Peyer's patch (tissue), 4 donors: Measurements from ENCODE around the gene FLRT1.

ENCODE experiments used
- CTCF ChIP-seq, 6 experiments: fragments of 450-650 bp in 4 of 6; fragments of 200-600 bp in 2 of 6; sonication (generic) in 1 of 6; IDR thresholded peaks; one replicate each; pipeline ENCODE4 v1.5.1; 2017 to 2019; ENCODE audit warnings: antibody characterized with exemption in 6 of 6, mild to moderate bottlenecking in 3 of 6, moderate library complexity in 1 of 6
- POLR2A ChIP-seq, 2 donors: fragments of 450-650 bp; IDR thresholded peaks; one replicate each; pipeline ENCODE4 v1.5.1; 2017; ENCODE audit warnings: antibody characterized with exemption in 2 of 2, mild to moderate bottlenecking in 2 of 2, moderate library complexity in 2 of 2

- TF ChIP-seq CTCF (IDR thresholded peaks at IDR 0.05), result no peak
- no peak for TF ChIP-seq POLR2A (IDR thresholded peaks at IDR 0.05)
Measured at GRCh38 chr11:64073542-64073941, 37.8 kb downstream of the FLRT1 start.
